Measurements from ENCODE around the gene ST6GALNAC3. TPM values are rescaled to one million over a fixed set of nuclear protein-coding genes. Genes with fewer than 3 reads are reported as not detected.

Gene ST6GALNAC3
- total RNA-seq, 4 donors from 2014 or later = 5.9 to 29.8 (median 11.7) TPM

DNA sequence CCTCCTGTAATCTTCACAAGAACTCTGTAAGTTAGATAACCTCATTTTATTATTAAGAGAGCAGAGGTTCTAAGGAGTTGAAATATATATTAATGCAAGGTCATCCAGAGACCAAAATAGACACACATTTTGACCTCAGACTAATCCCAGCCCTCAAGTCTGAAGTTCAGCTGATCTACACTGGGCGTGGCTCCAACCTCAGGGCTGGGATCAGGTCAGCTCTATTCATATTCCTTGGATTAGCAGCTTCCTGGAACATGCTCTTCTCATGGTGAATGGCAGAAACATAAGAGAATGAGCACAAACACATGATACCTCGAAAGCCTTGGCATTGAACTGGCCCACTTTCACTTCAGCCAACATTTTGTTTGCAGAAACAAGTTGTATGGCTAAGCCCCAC lies 592.0 kb downstream of the ST6GALNAC3 start:
- TF ChIP-seq, protein P1, sequence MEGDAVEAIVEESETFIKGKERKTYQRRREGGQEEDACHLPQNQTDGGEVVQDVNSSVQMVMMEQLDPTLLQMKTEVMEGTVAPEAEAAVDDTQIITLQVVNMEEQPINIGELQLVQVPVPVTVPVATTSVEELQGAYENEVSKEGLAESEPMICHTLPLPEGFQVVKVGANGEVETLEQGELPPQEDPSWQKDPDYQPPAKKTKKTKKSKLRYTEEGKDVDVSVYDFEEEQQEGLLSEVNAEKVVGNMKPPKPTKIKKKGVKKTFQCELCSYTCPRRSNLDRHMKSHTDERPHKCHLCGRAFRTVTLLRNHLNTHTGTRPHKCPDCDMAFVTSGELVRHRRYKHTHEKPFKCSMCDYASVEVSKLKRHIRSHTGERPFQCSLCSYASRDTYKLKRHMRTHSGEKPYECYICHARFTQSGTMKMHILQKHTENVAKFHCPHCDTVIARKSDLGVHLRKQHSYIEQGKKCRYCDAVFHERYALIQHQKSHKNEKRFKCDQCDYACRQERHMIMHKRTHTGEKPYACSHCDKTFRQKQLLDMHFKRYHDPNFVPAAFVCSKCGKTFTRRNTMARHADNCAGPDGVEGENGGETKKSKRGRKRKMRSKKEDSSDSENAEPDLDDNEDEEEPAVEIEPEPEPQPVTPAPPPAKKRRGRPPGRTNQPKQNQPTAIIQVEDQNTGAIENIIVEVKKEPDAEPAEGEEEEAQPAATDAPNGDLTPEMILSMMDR (IDR thresholded peaks at IDR 0.05; ENCODE audit: low read depth) = no peak

DNA sequence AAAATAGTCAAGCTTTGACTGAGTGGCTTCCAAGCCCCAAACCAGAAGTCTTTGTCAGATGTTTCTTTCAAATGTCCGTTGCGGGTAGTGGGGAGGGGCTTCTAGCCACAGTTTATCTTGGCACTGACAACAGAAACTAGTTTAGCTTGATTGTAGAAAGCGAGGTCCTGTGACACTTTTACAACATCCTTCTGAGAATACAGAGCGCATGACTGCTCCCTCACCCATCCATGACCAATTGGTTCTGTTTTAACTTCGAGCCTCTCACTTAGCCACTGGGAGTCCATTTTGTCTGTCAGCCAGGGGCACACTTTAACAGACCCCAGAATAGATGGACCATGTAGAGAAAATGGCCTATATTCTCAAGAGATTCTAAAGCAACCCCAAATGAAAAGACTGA lies 593.5 kb downstream of the ST6GALNAC3 start:
- TF ChIP-seq, protein P1 (IDR thresholded peaks at IDR 0.05; ENCODE audit: low read depth) = no peak

DNA sequence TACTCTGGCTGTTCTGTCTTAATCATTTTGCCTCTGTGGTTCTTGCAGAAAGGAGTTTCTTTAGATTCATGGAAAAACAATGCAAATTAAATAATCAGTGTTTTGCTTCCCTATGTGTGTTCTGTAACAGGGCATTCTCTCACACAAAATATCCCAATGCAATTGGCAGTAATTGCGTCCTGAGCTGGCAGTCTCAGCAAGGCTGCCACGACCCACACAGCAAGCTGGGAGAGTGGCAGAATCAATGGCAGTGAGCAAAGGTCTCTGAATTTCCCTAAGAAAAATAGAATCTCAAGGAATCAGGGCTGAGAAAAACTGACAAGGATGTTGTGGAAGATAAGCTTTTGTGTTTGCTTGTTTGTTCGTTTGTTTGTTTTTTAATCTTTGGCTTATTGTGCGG lies 594.6 kb downstream of the ST6GALNAC3 start:
- TF ChIP-seq, protein P1 (IDR thresholded peaks at IDR 0.05; ENCODE audit: low read depth) = no peak

DNA sequence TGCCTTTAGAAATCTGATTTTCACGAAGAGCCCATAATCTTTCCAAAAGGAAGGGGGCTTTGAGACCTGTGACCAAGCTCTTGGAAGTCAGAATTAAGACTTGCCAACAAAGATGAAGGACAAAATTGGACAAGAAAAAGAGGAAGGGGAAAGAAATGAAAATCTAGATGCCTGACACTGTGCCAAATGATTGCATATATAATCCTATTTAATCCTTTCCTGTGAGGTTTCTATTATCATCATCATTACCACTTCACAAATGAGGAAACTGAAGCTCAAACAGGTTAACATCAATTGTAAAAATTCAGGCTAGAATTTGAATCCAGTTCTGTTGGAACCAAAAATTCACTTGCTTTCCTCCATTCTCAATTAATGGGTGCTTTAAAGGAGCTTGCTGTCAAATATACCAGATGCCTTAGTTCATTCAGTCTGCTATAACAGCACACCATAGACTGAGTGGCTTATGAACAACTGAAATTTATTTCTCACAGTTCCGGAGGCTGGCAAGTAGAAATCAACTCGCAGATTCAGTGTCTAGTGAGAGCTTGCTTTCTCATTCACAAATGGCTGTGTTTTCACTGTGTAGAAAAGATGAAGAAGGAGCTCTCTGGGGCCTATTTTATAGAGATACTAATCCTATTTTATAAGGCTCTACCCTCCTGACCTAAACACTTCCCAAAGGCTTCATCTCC lies 595.2 kb downstream of the ST6GALNAC3 start:
- TF ChIP-seq, protein P1 (IDR thresholded peaks at IDR 0.05; ENCODE audit: low read depth) = no peak

DNA sequence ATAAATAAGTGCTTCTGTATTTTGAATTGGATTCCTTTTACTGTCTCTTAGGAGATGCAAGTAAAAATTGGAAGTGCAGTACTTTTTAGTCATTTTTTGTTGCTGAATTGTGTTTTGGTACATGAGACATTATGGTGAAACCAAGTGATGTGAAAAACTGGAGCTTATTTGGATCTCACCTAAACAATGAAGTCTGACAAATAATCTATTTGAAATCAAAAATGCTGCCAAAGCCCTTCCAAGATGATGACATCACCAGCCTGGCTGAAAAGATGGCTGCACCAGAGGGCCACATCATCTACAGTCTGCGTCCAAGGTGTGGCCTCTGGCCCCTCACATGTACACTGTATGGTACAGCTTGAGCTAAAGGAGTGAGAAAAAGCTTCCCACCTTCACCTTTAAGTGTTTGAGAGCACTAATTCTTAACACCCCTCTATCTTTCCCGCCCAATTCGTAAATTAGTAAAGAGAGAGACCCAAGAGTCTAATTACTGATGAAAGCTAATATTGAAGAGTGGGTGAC lies 600.2 kb downstream of the ST6GALNAC3 start:
- TF ChIP-seq, protein P1 (IDR thresholded peaks at IDR 0.05; ENCODE audit: low read depth) = no peak

DNA sequence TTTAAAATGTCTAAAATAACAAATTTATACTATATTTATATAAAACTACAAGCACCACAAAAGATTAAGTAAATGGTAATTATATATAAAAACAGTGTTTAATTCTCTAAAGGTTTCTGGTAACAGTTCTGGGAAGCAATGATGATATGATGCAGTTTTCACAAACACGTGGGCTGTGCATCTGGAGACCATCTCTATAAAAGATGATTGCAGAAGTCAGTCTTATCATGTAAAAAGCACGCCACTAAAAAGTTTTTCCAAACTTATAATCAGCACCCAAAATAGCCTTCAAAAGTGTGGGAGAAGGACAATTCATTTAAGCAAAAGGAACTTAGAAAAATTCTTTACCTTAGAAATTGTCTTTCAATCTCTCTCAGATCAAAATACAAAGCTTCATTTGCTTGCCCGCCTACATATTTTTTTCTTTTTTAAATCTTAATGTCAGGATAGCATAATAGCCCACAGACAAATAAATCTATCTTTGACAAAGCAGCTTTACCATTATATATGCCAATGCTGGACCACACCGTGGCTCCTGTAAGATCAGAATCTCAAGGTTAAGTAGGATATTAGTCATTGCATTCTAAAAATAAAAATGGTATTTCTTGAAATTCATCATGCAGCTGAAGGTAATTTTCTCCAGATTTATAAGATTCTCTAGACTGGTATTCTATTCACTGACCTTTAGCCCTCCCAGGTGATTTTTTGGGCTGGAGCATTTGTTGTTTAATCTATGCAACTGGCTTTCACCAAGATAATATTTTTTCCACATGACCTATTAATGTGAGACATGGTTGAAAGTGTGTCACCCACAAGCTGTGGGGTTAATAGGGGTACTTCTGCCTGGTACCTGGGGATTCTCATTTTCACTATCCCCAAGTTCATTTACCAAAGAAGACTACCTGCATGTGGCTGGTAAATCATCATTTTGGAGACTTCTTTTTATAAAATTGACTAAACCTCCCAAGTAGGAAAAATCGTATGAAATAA lies 603.2 kb downstream of the ST6GALNAC3 start:
- TF ChIP-seq, protein P1 (IDR thresholded peaks at IDR 0.05; ENCODE audit: low read depth) = no peak

All from subcutaneous adipose tissue (tissue), 4 donors.